CD4-positive, alpha-beta memory T cell (primary cell): Measurements from ENCODE around the gene STARD10. TPM values are rescaled to one million over a fixed set of nuclear protein-coding genes. Genes with fewer than 3 reads are reported as not detected.

ENCODE experiments used
- CTCF ChIA-PET: fragments of 350-600 bp; sonication (Branson Sonifier 250); formaldehyde crosslinking; loops from one replicate; lab custom pipeline; 2021; ENCODE audit warnings: inconsistent platforms; ENCODE audit not compliant: partially characterized antibody; lab: Charles Lee
- POLR2A ChIA-PET: fragments of 350-600 bp; sonication (Branson Sonifier 250); formaldehyde crosslinking; loops from one replicate; lab custom pipeline; 2021; ENCODE audit not compliant: partially characterized antibody; lab: Charles Lee
- DNase-seq, 5 donors: peaks; one replicate each; pipeline versions ENCODE4 v3.0.0 to v3.0.0-alpha.2; 2020 to 2022; ENCODE audit warnings: mixed read lengths in 1 of 5
- H3K27ac ChIP-seq: one replicate; pipeline ENCODE4 v1.7.0; 2013; ENCODE audit warnings: low read depth, low read length
- H3K27me3 ChIP-seq: 2 replicates; pipeline ENCODE4 v1.7.0; 2013; ENCODE audit warnings: mild to moderate bottlenecking, low read length, moderate library complexity; ENCODE audit not compliant: insufficient read depth
- H3K36me3 ChIP-seq: 2 replicates; pipeline ENCODE4 v1.7.0; 2013; ENCODE audit warnings: mild to moderate bottlenecking, low read length, moderate library complexity; ENCODE audit not compliant: insufficient read depth
- H3K4me1 ChIP-seq: 2 replicates; pipeline ENCODE4 v1.7.0; 2013; ENCODE audit warnings: mild to moderate bottlenecking, low read length, moderate library complexity; ENCODE audit not compliant: insufficient read depth
- H3K4me3 ChIP-seq, 2 donors: one replicate each; pipeline ENCODE4 v1.7.0; 2013; ENCODE audit warnings: low read length in 2 of 2, mild to moderate bottlenecking in 1 of 2
- H3K9me3 ChIP-seq, 2 donors: one replicate each; pipeline ENCODE4 v1.7.0; 2013; ENCODE audit warnings: low read length in 2 of 2, control low read depth in 1 of 2; ENCODE audit not compliant: control insufficient read depth in 1 of 2
- H3K27ac Mint-ChIP-seq, 7 donors: one replicate each; pipeline ENCODE4 v1.8.0; 2020 to 2021; ENCODE audit warnings: mixed read lengths in 7 of 7, mild to moderate bottlenecking in 6 of 7, inconsistent platforms in 3 of 7, moderate library complexity in 3 of 7
- H3K27me3 Mint-ChIP-seq, 2 donors: one replicate each; pipeline ENCODE4 v1.8.0; 2020 to 2021; ENCODE audit warnings: mixed read lengths in 2 of 2
- H3K36me3 Mint-ChIP-seq, 2 donors: one replicate each; pipeline ENCODE4 v1.8.0; 2020 to 2021; ENCODE audit warnings: mixed read lengths in 2 of 2, inconsistent platforms in 1 of 2, mild to moderate bottlenecking in 1 of 2
- H3K4me1 Mint-ChIP-seq, 4 donors: one replicate each; pipeline ENCODE4 v1.8.0; 2020 to 2021; ENCODE audit warnings: mixed read lengths in 4 of 4, mild to moderate bottlenecking in 1 of 4
- H3K4me3 Mint-ChIP-seq, 8 donors: one replicate each; pipeline ENCODE4 v1.8.0; 2020 to 2021; ENCODE audit warnings: mixed read lengths in 8 of 8, mild to moderate bottlenecking in 7 of 8, moderate library complexity in 6 of 8, inconsistent platforms in 3 of 8
- H3K9me3 Mint-ChIP-seq, 8 donors: one replicate each; pipeline ENCODE4 v1.8.0; 2020 to 2021; ENCODE audit warnings: mixed read lengths in 8 of 8, mild to moderate bottlenecking in 5 of 8, inconsistent platforms in 3 of 8, moderate library complexity in 1 of 8
- intact Hi-C: fragments of 100-400 bp; cut with micrococcal nuclease; formaldehyde crosslinking; loops from one replicate; pipeline ENCODE4 v1.15.1; 2023
- microRNA-seq: library from miRNA; unstranded; fragments of <30 nt; microRNA quantifications from one replicate; pipeline ENCODE4 v1.2.0, GENCODE V29; 2021; ENCODE audit warnings: borderline replicate concordance, borderline number of aligned reads, borderline microRNAs expressed, mixed read lengths
- polyA plus RNA-seq, 2 donors: library from polyadenylated mRNA; unstranded; fragments of 300-500 nt; fragmentation: Illumina TruSeq; gene quantifications; one replicate each; pipeline ENCODE4 v1.2.3, GENCODE V29; 2021
- total RNA-seq, 2 experiments: library from RNA; stranded (reverse); gene quantifications; one replicate each; pipeline ENCODE4 v1.2.3, GENCODE V29; 2021

The STARD10 gene
- total and polyA plus RNA-seq, 4 experiments from 2014 or later: 23.0 to 27.0 (median 24.2) TPM

- Histone ChIP-seq H3K36me3 (peaks cover 75% of the 10 kb centered on the region), H3K4me3 (no peak overlapping the region), H3K4me1 (peaks cover 3% of the 10 kb centered on the region), H3K9me3 (no peaks in the 10 kb centered on the region), H3K27ac (no peak overlapping the region), H3K27me3 (no peaks in the 10 kb centered on the region)
- CTCF ChIA-PET: interaction anchor here (1.8 kb wide), 1 partner anchor 16 kb away, joined by 5 read pairs; no protein-coding TSS in a partner anchor
- Mint-ChIP-seq H3K9me3 (no peaks in the 10 kb centered on the region), H3K4me3 (no peak overlapping the region), H3K27me3 (no peaks in the 10 kb centered on the region), H3K36me3 (peaks cover 36 to 78% of the 10 kb centered on the region in 2 donors), H3K4me1 (peaks cover 0 to 12% (median 7%) of the 10 kb centered on the region in 4 donors), H3K27ac (peak overlapping the region in 3 of 7 donors; percentile 32 to 79 (median 37))
- intact Hi-C loops: no loop called here
- no peak for DNase-seq
- POLR2A ChIA-PET: interaction anchor here (1.4 kb wide), 1 partner anchor 12 kb away, joined by 4 read pairs; no protein-coding TSS in a partner anchor
Observed at GRCh38 chr11:72709478-72710238, 84.2 kb downstream of the STARD10 start.

GRCh38 chr11:72707032-72707431 is 86.8 kb downstream of the STARD10 start:
- Mint-ChIP-seq H3K27ac (peak overlapping the region in 3 of 7 donors; percentile 22 to 55 (median 29)), H3K27me3 (no peaks in the 10 kb centered on the region), H3K36me3 (peaks cover 33 to 81% of the 10 kb centered on the region in 2 donors), H3K4me3 (no peak overlapping the region), H3K9me3 (no peaks in the 10 kb centered on the region), H3K4me1 (peaks cover 0 to 5% (median 2%) of the 10 kb centered on the region in 4 donors)
- intact Hi-C loops: no loop called here
- H3K27ac ChIP-seq: no peak overlapping the region
- peak in 1 of 5 donors; percentile 26 for DNase-seq
- CTCF ChIA-PET: no interaction called here
- no peaks in the 10 kb centered on the region for H3K9me3 ChIP-seq
- no peak overlapping the region for H3K4me3 ChIP-seq
- H3K4me1 ChIP-seq: no peaks in the 10 kb centered on the region
- POLR2A ChIA-PET: no interaction called here
- H3K36me3 ChIP-seq: peaks cover 83% of the 10 kb centered on the region
- no peaks in the 10 kb centered on the region for H3K27me3 ChIP-seq

- H3K27ac ChIP-seq: no peak overlapping the region
- peaks cover 85% of the 10 kb centered on the region for H3K36me3 ChIP-seq
- Mint-ChIP-seq H3K4me1 (peaks cover 0 to 5% (median 2%) of the 10 kb centered on the region in 4 donors), H3K36me3 (peaks cover 33 to 83% of the 10 kb centered on the region in 2 donors), H3K4me3 (no peak overlapping the region), H3K27ac (peak overlapping the region in 5 of 7 donors; percentile 29 to 58 (median 52)), H3K27me3 (no peaks in the 10 kb centered on the region), H3K9me3 (no peaks in the 10 kb centered on the region)
- POLR2A ChIA-PET: no interaction called here
- intact Hi-C loops: no loop called here
- no peak for DNase-seq
- no peak overlapping the region for H3K4me3 ChIP-seq
- no peaks in the 10 kb centered on the region for H3K27me3 ChIP-seq
- no peaks in the 10 kb centered on the region for H3K4me1 ChIP-seq
- H3K9me3 ChIP-seq: no peaks in the 10 kb centered on the region
- CTCF ChIA-PET: no interaction called here
Observed at GRCh38 chr11:72706579-72706978, 87.3 kb downstream of the STARD10 start.

GRCh38 chr11:72705442-72706365 is 88.1 kb downstream of the STARD10 start:
- Histone ChIP-seq H3K36me3 (peaks cover 83% of the 10 kb centered on the region), H3K9me3 (no peaks in the 10 kb centered on the region), H3K27ac (no peak overlapping the region), H3K27me3 (no peaks in the 10 kb centered on the region), H3K4me3 (no peak overlapping the region), H3K4me1 (no peaks in the 10 kb centered on the region)
- intact Hi-C loops: no loop called here
- Mint-ChIP-seq H3K27me3 (no peaks in the 10 kb centered on the region), H3K4me3 (no peak overlapping the region), H3K4me1 (peaks cover 0 to 5% (median under 1%) of the 10 kb centered on the region in 4 donors), H3K9me3 (no peaks in the 10 kb centered on the region), H3K36me3 (peaks cover 33 to 85% of the 10 kb centered on the region in 2 donors), H3K27ac (peak overlapping the region in 3 of 7 donors; percentile 27 to 62 (median 57))
- no peak for DNase-seq
- POLR2A ChIA-PET: no interaction called here
- CTCF ChIA-PET: no interaction called here

GRCh38 chr11:72704783-72705265 is 89.0 kb downstream of the STARD10 start:
- CTCF ChIA-PET: no interaction called here

More at GRCh38 chr11:72704783-72705265, 89.0 kb downstream of the STARD10 start:
- POLR2A ChIA-PET: no interaction called here
- H3K4me3 Mint-ChIP-seq: no peak overlapping the region
- no peaks in the 10 kb centered on the region for H3K9me3 Mint-ChIP-seq
- Histone ChIP-seq H3K9me3 (no peaks in the 10 kb centered on the region), H3K27me3 (no peaks in the 10 kb centered on the region), H3K27ac (no peak overlapping the region), H3K36me3 (peaks cover 88% of the 10 kb centered on the region), H3K4me1 (no peaks in the 10 kb centered on the region), H3K4me3 (no peak overlapping the region)
- no peaks in the 10 kb centered on the region for H3K27me3 Mint-ChIP-seq
- intact Hi-C loops: no loop called here
- no peak for DNase-seq
- peak overlapping the region in 2 of 7 donors; percentile 23 to 45 for H3K27ac Mint-ChIP-seq
- H3K4me1 Mint-ChIP-seq: peaks cover 0 to 5% (median under 1%) of the 10 kb centered on the region in 4 donors
- peaks cover 41 to 85% of the 10 kb centered on the region in 2 donors for H3K36me3 Mint-ChIP-seq

Small RNA genes lying within 50 kb of the gene (microRNA-seq; reads per million reads assigned to microRNA genes)
- gene MIR4692: not detected

Other genes with a start within 250 kb of the STARD10 start
- 1 to 10 TPM in 1 of 2 experiments, under 1 TPM in 1; 0.75 to 1.7 TPM for gene PDE2A, start 119.6 kb downstream of the STARD10 start, total RNA-seq
- 1 to 10 TPM in 1 of 2 donors, under 1 TPM in 1; 0.11 to 1.2 TPM for gene PDE2A, start 119.6 kb downstream of the STARD10 start, polyA plus RNA-seq
- gene ARAP1, start 41.6 kb downstream of the STARD10 start, total RNA-seq: 100 to 1,000 TPM; 144 to 157 TPM
- 10 to 100 TPM in 1 of 2 donors, 1 to 10 TPM in 1; 9.5 to 36.8 TPM for gene ARAP1, start 41.6 kb downstream of the STARD10 start, polyA plus RNA-seq
- gene ATG16L2, start 20.4 kb upstream of the STARD10 start, total RNA-seq: 100 to 1,000 TPM; 194 to 202 TPM
- gene ATG16L2, start 20.4 kb upstream of the STARD10 start, polyA plus RNA-seq: 10 to 100 TPM; 13.2 to 24.1 TPM